DMS 273 treated with DMSO at 0.1 percent for 48 hours (cell line): ENCODE data around the gene SKIDA1.
"Not testable (repeated sequence)": the region's sequence is repeated elsewhere in the genome, so short reads cannot be mapped to it uniquely, and the experiment has no call there.

Source experiments
- DNase-seq: peaks from one replicate; lab custom pipeline; 2025; lab: John Stamatoyannopoulos, UW

Gene SKIDA1

GRCh38 chr10:21525367-21526187 lies at the start of gene SKIDA1:
SKIDA1 (minus strand) TSS chr10:21525682; CDS start chr10:21517822, 7,860 bp downstream.
- DNase-seq, result peak; percentile 56

GRCh38 chr10:21574514-21574913 lies 49.0 kb upstream of the SKIDA1 start:
- not testable (repeated sequence) for DNase-seq

GRCh38 chr10:21572578-21572977 lies 47.1 kb upstream of the SKIDA1 start:
- DNase-seq, result no peak

- DNase-seq, result no peak
Observed at GRCh38 chr10:21570761-21571521, 45.5 kb upstream of the SKIDA1 start.

GRCh38 chr10:21558984-21559383 lies 33.5 kb upstream of the SKIDA1 start:
- DNase-seq, result not testable (repeated sequence)

- no peak for DNase-seq
Observed at GRCh38 chr10:21556527-21556926, 31.0 kb upstream of the SKIDA1 start.

- DNase-seq, result no peak
Observed at GRCh38 chr10:21552638-21553037, 27.2 kb upstream of the SKIDA1 start.

GRCh38 chr10:21547246-21547645 lies 21.8 kb upstream of the SKIDA1 start:
- no peak for DNase-seq

GRCh38 chr10:21540701-21541100 lies 15.2 kb upstream of the SKIDA1 start:
- not testable (repeated sequence) for DNase-seq

GRCh38 chr10:21536874-21537273 lies 11.4 kb upstream of the SKIDA1 start:
- no peak for DNase-seq

GRCh38 chr10:21535976-21536375 lies 10.5 kb upstream of the SKIDA1 start:
- not testable (repeated sequence) for DNase-seq

- DNase-seq, result no peak
Observed at GRCh38 chr10:21535494-21535965, 10.0 kb upstream of the SKIDA1 start.

- no peak for DNase-seq
Observed at GRCh38 chr10:21534604-21535493, 9.4 kb upstream of the SKIDA1 start.

GRCh38 chr10:21534280-21534586 lies 8.8 kb upstream of the SKIDA1 start:
- no peak for DNase-seq

- DNase-seq, result peak; percentile 81
Observed at GRCh38 chr10:21533467-21534279, 8.2 kb upstream of the SKIDA1 start, which contains the start of gene MLLT10. MLLT10 (plus strand) TSS chr10:21534232; CDS start chr10:21534645, 413 bp downstream.

GRCh38 chr10:21532694-21533466 lies 7.4 kb upstream of the SKIDA1 start:
- DNase-seq, result no peak

GRCh38 chr10:21531164-21531563 lies 5.7 kb upstream of the SKIDA1 start:
- DNase-seq, result no peak

GRCh38 chr10:21530641-21531040 lies 5.2 kb upstream of the SKIDA1 start:
- no peak for DNase-seq

- no peak for DNase-seq
Observed at GRCh38 chr10:21530168-21530567, 4.7 kb upstream of the SKIDA1 start.
